ENCODE measurements around the gene CNPY4. TPM values are rescaled to one million over a fixed set of nuclear protein-coding genes. Genes with fewer than 3 reads are reported as not detected.

The CNPY4 gene
- total and polyA plus RNA-seq, 2 donors (not counting 3 experiments of a cell fraction or from before 2014, with no cell fraction given) = 28.6 to 33.7 TPM

DNA sequence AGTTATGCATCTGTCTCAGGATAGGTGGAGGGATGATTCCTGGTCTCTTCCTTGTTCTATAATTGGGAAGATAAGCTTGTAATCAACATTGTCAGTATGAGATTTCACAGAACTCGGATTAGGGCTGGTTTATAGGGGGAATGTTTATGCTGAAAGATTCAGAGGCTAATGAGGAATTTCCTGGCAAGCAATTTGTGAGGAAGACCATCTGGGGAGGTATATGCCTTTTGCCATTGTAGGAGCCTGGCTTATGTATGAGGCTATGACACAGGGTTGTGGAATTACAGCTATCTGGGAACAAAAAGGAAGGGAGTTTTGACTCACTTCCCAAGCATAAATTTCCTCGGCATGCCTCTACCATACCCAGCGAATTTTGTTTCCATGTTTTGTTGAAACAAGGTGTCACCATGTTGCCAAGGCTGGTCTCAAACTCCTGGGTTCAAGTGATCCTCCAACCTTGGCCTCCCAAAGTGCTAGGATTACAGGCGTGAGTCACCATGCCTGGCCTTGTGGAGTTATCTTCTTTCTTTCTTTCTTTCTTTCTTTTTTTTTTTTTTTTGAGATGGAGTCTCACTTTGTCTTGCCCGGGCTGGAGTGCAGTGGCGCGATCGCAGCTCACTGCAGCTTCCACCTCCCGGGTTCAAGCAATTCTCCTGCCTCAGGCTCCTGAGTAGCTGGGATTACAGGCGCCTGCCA, 32.2 kb upstream of the CNPY4 start:
- Histone ChIP-seq H3K79me2 (ENCODE audit: control insufficient read depth, insufficient read depth, low read length) (peaks cover 17% of the 10 kb centered on the region), H4K20me1 (replicated peaks; ENCODE audit: control insufficient read depth, extremely low read depth, insufficient read depth, low read length) (no peaks in the 10 kb centered on the region), H3K9ac (replicated peaks; ENCODE audit: extremely low read depth, insufficient read depth, low read length) (peak overlapping the region; percentile 84), H3K36me3 (ENCODE audit: control insufficient read depth in 2 of 2, extremely low read depth in 1 of 2, insufficient read depth in 2 of 2, low read length in 2 of 2) (peaks cover 7 to 10% of the 10 kb centered on the region in 2 experiments), H3K4me3 (replicated peaks in 1 of 3; ENCODE audit: insufficient read depth in 1 of 3, low read depth in 1 of 3, low read length in 3 of 3) (peak overlapping the region in 1 of 3 experiments; percentile 16), H3K27ac (ENCODE audit: insufficient read depth, low read depth, low read length) (peak overlapping the region; percentile 94), H2AFZ (ENCODE audit: low read depth, low read length) (peak overlapping the region; percentile 14), H3K9me3 (replicated peaks; ENCODE audit: control insufficient read depth, insufficient read depth, low read length) (no peaks in the 10 kb centered on the region), H3K4me1 (ENCODE audit: control insufficient read depth, extremely low read depth, insufficient read depth, low read length) (peaks cover 33% of the 10 kb centered on the region), H3K27me3 (ENCODE audit: control insufficient read depth in 2 of 2, insufficient read depth in 2 of 2, low read length in 2 of 2) (no peaks in the 10 kb centered on the region), H3K4me2 (ENCODE audit: insufficient read depth, low read length) (peak overlapping the region; percentile 73), H3K9me1 (replicated peaks; ENCODE audit: control insufficient read depth, extremely low read depth, insufficient read depth, low read length) (no peaks in the 10 kb centered on the region)
- FAIRE-seq (peak; percentile 99), DNase-seq (ENCODE audit: low read depth, low spot score) (peak; percentile 97)
- intact Hi-C loops (cut with micrococcal nuclease) = loop anchor here (1.0 to 10.0 kb wide), 3 partner anchors 14 to 172 kb away; partner anchors contain the start of genes AP4M1, MBLAC1, MCM7 and TRIM4
- BruUV-seq (replicated peaks) = no TSS peak
- POLR2A ChIA-PET = interaction anchor here (0.7 to 2.0 kb wide), 4 partner anchors 10 to 1013 kb away, joined by 3 to 10 read pairs (median 4); partner anchors contain the start of genes MCM7 and TRIM4
- CTCF ChIA-PET = interaction anchor here (0.6 to 2.9 kb wide), 4 partner anchors 14 to 619 kb away, joined by 3 to 18 read pairs (median 4); partner anchors contain the start of genes AP4M1, MCM7 and POP7
- dilution Hi-C loops (cut with MboI; ENCODE audit: extremely low pct_ligation_motif_present, low sequenced_read_pairs) = no loop called here
- TF ChIP-seq POLR2A (IDR thresholded peaks at IDR 0.05; ENCODE audit: low read depth, low read length) (no peak), EZH2 (IDR thresholded peaks at IDR 0.05; ENCODE audit: borderline replicate concordance, low read depth, low read length, severe bottlenecking) (no peak), JUN (IDR thresholded peaks at IDR 0.05; ENCODE audit: borderline replicate concordance, insufficient read depth, insufficient read length, low read depth) (peak; percentile 98), POLR2AphosphoS5 (IDR thresholded peaks at IDR 0.05; ENCODE audit: insufficient read depth, low read depth, low read length) (peak; percentile 84), CTCF (IDR thresholded peaks at IDR 0.05; ENCODE audit: extremely low read depth in 1 of 2, insufficient read depth in 1 of 2, low read depth in 1 of 2, low read length in 2 of 2) (no peak), GATA2 (IDR thresholded peaks at IDR 0.05; ENCODE audit: insufficient read depth, insufficient read length, low read depth, low read length) (peak; percentile 75), MYC (IDR thresholded peaks at IDR 0.05; ENCODE audit: low read depth, low read length) (no peak), FOS (IDR thresholded peaks at IDR 0.05; ENCODE audit: borderline replicate concordance, insufficient read depth, low read length) (peak; percentile 90)
- TF ChIP-seq, protein P1, sequence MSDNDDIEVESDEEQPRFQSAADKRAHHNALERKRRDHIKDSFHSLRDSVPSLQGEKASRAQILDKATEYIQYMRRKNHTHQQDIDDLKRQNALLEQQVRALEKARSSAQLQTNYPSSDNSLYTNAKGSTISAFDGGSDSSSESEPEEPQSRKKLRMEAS (IDR thresholded peaks at IDR 0.05; ENCODE audit: insufficient read depth, insufficient read length) = no peak
